Islet of Langerhans (tissue), 1 donor: Measurements from ENCODE around the gene KBTBD7.

ENCODE experiments used
- FAIRE-seq: peaks from one replicate; lab custom pipeline; 2011; peaks lifted over from hg19 to GRCh38; lab: Jason Lieb, UNC

Gene KBTBD7, protein sequence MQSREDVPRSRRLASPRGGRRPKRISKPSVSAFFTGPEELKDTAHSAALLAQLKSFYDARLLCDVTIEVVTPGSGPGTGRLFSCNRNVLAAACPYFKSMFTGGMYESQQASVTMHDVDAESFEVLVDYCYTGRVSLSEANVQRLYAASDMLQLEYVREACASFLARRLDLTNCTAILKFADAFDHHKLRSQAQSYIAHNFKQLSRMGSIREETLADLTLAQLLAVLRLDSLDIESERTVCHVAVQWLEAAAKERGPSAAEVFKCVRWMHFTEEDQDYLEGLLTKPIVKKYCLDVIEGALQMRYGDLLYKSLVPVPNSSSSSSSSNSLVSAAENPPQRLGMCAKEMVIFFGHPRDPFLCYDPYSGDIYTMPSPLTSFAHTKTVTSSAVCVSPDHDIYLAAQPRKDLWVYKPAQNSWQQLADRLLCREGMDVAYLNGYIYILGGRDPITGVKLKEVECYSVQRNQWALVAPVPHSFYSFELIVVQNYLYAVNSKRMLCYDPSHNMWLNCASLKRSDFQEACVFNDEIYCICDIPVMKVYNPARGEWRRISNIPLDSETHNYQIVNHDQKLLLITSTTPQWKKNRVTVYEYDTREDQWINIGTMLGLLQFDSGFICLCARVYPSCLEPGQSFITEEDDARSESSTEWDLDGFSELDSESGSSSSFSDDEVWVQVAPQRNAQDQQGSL

GRCh38 chr13:41193919-41194824 lies at the start of gene KBTBD7:
Gene KBTBD7, minus strand, starts transcription at chr13:41194569. Its CDS starts 312 bp downstream, at chr13:41194257.
- peak; percentile 51 for FAIRE-seq

DNA sequence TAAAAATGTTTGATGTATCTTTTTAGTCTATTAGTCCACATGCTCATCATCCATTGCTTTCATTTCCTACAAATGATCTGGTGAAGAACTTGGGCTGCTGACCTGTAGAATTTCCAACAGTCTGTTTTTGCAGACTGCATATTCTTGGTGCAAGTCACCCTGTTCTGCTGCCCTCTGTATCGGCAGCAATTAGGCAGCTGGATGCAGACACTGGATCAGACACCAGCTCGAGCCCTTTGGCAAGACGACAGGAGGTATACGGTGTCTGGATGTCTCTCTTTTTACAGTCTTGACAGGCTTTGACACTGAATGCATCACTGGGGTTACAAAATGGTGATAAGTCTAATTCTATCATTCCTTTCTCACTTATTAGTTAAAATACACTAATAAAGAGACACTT lies 47.3 kb upstream of the KBTBD7 start:
- FAIRE-seq, result no peak

- FAIRE-seq, result no peak
Measured at GRCh38 chr13:41236369-41236768, 42.0 kb upstream of the KBTBD7 start.

DNA sequence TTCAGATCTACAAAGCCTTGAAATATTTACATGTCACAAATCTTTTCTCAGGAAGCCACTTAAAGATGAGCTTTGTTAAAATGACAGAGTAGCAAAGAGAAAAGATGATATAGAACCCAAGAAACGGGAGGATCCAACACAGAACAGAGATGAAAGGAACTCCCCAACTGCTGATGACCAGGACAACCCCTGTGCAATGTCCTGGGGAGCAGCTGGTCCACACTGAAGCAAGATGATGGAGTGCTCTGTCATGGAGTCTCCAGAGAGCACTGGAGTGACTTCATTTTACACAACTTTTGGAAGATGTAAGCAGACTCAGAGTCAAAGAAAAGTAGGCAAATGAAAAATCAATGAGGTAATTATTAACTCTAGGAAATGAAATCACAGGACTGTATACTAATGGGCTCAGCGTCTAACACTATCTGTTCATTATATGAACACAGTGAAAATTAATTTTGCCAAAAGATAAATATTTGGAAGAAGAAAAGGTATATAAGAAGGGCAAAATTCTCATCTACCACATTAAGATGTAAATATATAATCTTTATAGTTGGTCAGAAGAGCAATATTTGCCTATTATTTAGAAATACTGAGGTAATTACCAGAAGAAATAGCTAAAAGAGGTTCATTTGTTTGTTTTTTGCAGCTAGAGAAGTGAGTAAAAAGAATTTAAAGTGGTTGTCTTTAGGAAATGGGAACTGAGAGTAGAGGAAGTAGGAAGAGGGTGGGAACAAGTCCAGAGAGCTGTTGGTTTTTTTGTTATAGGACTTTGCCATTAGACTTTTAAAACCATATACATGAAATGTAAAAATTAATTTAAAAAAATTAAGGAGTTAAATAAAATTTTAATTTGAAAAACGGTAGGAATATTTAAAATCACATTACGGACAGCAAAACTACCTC lies 38.5 kb upstream of the KBTBD7 start:
- FAIRE-seq, result no peak

DNA sequence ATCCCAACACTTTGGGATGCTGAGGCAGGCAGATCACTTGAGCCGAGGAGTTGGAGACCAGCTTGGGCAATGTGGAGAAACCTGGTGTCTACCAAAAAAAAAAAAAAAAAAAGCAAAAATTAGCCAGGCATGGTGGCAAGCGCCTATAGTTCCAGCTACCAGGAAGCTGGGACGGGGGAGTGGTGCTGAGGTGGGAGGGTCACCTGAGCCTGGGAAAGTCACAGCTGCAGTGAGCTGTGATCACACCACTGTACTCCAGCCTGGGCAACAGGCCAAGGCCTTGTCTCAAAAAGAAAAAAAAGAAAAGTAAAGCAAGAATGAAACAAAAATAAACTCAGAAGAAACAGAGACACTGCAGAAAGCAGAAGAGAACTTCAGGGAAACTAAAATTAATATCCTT lies 37.4 kb upstream of the KBTBD7 start:
- FAIRE-seq, result no peak

- no peak for FAIRE-seq
Measured at GRCh38 chr13:41231025-41231677, 36.8 kb upstream of the KBTBD7 start.

- no peak for FAIRE-seq
Measured at GRCh38 chr13:41229356-41229755, 35.0 kb upstream of the KBTBD7 start.

GRCh38 chr13:41224113-41225110 lies 30.0 kb upstream of the KBTBD7 start:
- no peak for FAIRE-seq

GRCh38 chr13:41222259-41222852 lies 28.0 kb upstream of the KBTBD7 start:
- no peak for FAIRE-seq

GRCh38 chr13:41220401-41220800 lies 26.0 kb upstream of the KBTBD7 start:
- no peak for FAIRE-seq

DNA sequence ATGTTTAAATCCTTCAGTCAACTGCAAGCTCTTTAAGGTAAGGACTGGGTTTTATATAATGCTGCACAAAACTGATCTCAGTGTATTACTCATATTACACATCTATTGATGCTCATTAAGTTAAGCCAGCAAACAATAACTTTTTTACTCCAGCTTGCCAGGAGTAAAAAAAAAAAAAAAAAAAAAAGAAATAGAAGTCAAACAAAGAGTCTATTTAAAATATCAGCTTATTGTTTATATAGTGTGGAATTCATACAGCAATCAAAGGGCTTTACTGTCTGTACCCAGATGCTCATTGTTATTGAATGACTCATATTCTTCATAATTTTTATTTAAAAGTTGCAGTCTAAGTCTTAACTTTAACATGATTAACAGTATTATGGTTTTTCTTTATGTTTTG lies 21.8 kb upstream of the KBTBD7 start:
- no peak for FAIRE-seq

DNA sequence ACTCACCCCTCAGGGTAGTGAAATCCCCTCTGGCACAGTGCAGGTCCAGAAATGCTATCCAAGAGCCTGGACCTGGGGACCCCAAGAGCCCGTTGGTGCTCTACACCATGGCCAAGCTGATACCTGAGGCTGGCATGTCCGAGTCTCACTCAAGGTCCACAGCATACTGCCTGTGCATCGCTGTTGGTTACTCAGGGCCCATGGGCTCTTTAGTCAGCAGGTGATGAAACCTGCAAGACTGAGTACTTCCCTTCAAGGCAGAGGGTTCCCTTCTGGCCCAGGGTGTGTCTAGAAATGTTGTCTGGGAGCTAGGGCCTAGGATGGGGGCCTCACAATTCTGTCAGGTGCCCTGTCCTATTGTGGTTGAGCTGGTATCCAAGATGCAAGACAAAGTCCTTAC lies 19.6 kb upstream of the KBTBD7 start:
- FAIRE-seq, result no peak

- FAIRE-seq, result no peak
Measured at GRCh38 chr13:41213316-41213715, 18.9 kb upstream of the KBTBD7 start.

DNA sequence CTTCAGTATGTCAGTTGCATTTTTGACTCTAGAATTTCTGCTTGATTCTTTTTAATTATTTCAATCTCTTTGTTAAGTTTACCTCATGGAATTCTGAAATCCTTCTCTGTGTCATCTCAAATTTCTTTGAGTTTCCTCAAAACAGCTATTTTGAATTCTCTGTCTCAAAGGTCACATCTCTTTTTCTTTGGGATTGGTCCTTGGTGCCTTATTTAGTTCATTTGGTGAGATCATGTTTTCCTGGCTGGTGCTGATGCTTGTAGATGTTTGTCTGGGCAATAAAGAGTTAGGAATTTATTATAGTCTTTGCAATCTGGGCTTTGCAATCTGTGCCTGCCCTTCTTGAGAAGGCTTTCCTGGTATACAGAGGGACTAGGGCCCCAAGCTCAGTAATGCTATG lies 18.5 kb upstream of the KBTBD7 start:
- FAIRE-seq, result no peak

DNA sequence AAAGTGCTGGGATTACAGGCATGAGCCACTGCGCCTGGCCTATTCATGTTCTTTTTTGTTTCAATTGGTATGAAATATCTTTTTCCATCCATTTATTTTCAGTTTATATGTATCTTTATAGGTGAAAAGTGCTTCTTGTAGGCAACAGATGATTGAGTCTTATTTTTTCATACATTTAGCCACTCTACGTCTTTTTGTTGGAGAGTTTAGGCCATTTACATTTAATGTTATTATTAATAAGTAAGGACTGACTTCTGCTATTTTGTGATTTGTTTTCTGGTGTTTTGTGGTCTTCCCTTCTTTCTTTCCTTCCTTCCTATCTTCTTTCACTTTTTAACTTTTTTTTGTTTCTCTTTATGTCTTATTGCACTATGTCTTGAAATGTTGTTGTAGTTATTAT lies 16.7 kb upstream of the KBTBD7 start:
- no peak for FAIRE-seq

- FAIRE-seq, result no peak
Measured at GRCh38 chr13:41206467-41206866, 12.1 kb upstream of the KBTBD7 start.

- FAIRE-seq, result no peak
Measured at GRCh38 chr13:41203810-41204209, 9.4 kb upstream of the KBTBD7 start.

- FAIRE-seq, result no peak
Measured at GRCh38 chr13:41200126-41200525, 5.8 kb upstream of the KBTBD7 start.

DNA sequence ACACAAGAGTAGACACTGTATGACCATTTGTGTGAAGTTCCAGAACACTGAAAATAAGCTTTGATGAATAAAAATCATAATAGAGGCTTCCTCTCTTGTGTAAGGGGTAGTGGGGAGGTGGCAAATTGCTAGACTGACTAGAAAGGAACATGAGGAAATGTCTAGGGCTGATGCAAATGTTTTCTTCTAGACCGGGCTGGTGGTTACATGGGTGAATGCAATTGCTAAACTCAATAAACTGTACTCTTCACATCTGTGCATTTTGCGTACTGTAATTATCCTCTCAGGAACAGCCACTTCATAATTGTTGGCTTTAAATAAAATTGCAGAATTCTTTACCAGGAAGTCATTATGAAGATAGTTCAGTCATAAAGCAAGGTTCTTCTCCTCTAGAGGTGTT lies 5.2 kb upstream of the KBTBD7 start:
- FAIRE-seq, result no peak
